PC-9 (cell line): ENCODE results near the gene PYROXD2. TPM values are rescaled to one million over a fixed set of nuclear protein-coding genes. Genes with fewer than 3 reads are reported as not detected.

Experiments used
- BruUV-seq: library from RNA; stranded (reverse); fragments of 400-500 nt; replicated peaks from 2 replicates; lab custom pipeline; 2021; lab: Mats Ljungman, UMichigan
- CTCF ChIA-PET: fragments of 300-600 bp; sonication (Branson Sonifier 250); formaldehyde crosslinking; loops from one replicate; lab custom pipeline; 2022; ENCODE audit warnings: antibody characterized with exemption; lab: Charles Lee
- POLR2A ChIA-PET: fragments of 300-600 bp; sonication (Branson Sonifier 250); formaldehyde crosslinking; loops from one replicate; lab custom pipeline; 2022; ENCODE audit warnings: antibody characterized with exemption; ENCODE audit not compliant: unreplicated experiment; lab: Charles Lee
- DNase-seq, 2 experiments: peaks; one replicate each; pipeline versions ENCODE4 v3.0.0 to v3.0.0-alpha.2; 2015 to 2022; ENCODE audit warnings: mixed read lengths in 1 of 2
- H2AFZ ChIP-seq: fragments of 200-600 bp; sonication (generic); 2 replicates; pipeline ENCODE4 v1.8.1; 2017; ENCODE audit warnings: antibody characterized with exemption
- H3F3A ChIP-seq: fragments of 200-600 bp; sonication (generic); 2 replicates; pipeline ENCODE4 v1.8.1; 2017; ENCODE audit warnings: antibody characterized with exemption, mild to moderate bottlenecking, low read depth; ENCODE audit not compliant: insufficient read depth
- H3K27ac ChIP-seq: fragments of 200-600 bp; sonication (generic); 2 replicates; pipeline ENCODE4 v1.6.1; 2016; ENCODE audit warnings: mixed run types
- H3K27me3 ChIP-seq: fragments of 200-600 bp; sonication (generic); 2 replicates; pipeline ENCODE4 v1.6.1; 2016; ENCODE audit warnings: low read depth, mixed run types; ENCODE audit not compliant: insufficient read depth
- H3K36me3 ChIP-seq: fragments of 200-600 bp; sonication (generic); 2 replicates; pipeline ENCODE4 v1.6.1; 2016; ENCODE audit warnings: low read depth, mixed run types
- H3K4me1 ChIP-seq: fragments of 200-600 bp; sonication (generic); replicated peaks from 2 replicates; pipeline ENCODE4 v1.6.1; 2016; ENCODE audit warnings: mixed run types; ENCODE audit not compliant: insufficient read depth
- H3K4me2 ChIP-seq: fragments of 200-600 bp; sonication (generic); 2 replicates; pipeline ENCODE4 v1.6.1; 2017; ENCODE audit warnings: mixed run types
- H3K4me3 ChIP-seq: fragments of 200-600 bp; sonication (generic); 2 replicates; pipeline ENCODE4 v1.6.1; 2016; ENCODE audit warnings: mixed run types
- H3K79me2 ChIP-seq: fragments of 200-600 bp; sonication (generic); 2 replicates; pipeline ENCODE4 v1.6.1; 2017; ENCODE audit warnings: low read depth, mixed run types
- H3K9me2 ChIP-seq: fragments of 200-600 bp; sonication (generic); 2 replicates; pipeline ENCODE4 v1.8.1; 2017; ENCODE audit warnings: mild to moderate bottlenecking; ENCODE audit not compliant: insufficient read depth
- H3K9me3 ChIP-seq: fragments of 200-600 bp; sonication (generic); 2 replicates; pipeline ENCODE4 v1.8.1; 2016; ENCODE audit warnings: low read depth; ENCODE audit not compliant: insufficient read depth
- H4K20me1 ChIP-seq: fragments of 200-600 bp; sonication (generic); 2 replicates; pipeline ENCODE4 v1.8.1; 2017; ENCODE audit not compliant: insufficient read depth
- EZH2 ChIP-seq: fragments of 200-600 bp; sonication (generic); IDR thresholded peaks from 2 replicates; pipeline ENCODE4 v1.8.0; 2017; ENCODE audit warnings: antibody characterized with exemption, low read depth
- intact Hi-C: fragments of 100-400 bp; cut with micrococcal nuclease; formaldehyde crosslinking; loops from one replicate; pipeline ENCODE4 v1.10.0; 2022; ENCODE audit not compliant: unreplicated experiment
- total RNA-seq: library from RNA; stranded (reverse); gene quantifications from 2 replicates; pipeline ENCODE4 v1.2.3, GENCODE V29; 2021
- TF ChIP-seq, protein P1 (sequence below): fragments of 200-600 bp; sonication (generic); conservative IDR thresholded peaks from 2 replicates; pipeline ENCODE4 v1.6.1; 2017; ENCODE audit warnings: mixed run types, antibody characterized with exemption, mild to moderate bottlenecking, moderate library complexity

PYROXD2 gene
- total RNA-seq, 1 experiment from 2014 or later: 28.0 TPM

GRCh38 chr10:98423691-98424120 is 8.7 kb upstream of the PYROXD2 start:
- no peaks in the 10 kb centered on the region for H3F3A ChIP-seq
- H2AFZ ChIP-seq: no peak overlapping the region
- DNase-seq: no peak
- CTCF ChIA-PET: interaction anchor here (0.6 kb wide), 1 partner anchor 61 kb away, joined by 3 read pairs; no protein-coding TSS in a partner anchor
- H4K20me1 ChIP-seq: no peaks in the 10 kb centered on the region
- no peaks in the 10 kb centered on the region for H3K79me2 ChIP-seq
- H3K27me3 ChIP-seq: no peaks in the 10 kb centered on the region
- POLR2A ChIA-PET: no interaction called here
- no TSS peak for BruUV-seq
- no peaks in the 10 kb centered on the region for H3K9me2 ChIP-seq
- H3K9me3 ChIP-seq: no peaks in the 10 kb centered on the region
- no peak for TF ChIP-seq EZH2
- TF ChIP-seq, protein P1, sequence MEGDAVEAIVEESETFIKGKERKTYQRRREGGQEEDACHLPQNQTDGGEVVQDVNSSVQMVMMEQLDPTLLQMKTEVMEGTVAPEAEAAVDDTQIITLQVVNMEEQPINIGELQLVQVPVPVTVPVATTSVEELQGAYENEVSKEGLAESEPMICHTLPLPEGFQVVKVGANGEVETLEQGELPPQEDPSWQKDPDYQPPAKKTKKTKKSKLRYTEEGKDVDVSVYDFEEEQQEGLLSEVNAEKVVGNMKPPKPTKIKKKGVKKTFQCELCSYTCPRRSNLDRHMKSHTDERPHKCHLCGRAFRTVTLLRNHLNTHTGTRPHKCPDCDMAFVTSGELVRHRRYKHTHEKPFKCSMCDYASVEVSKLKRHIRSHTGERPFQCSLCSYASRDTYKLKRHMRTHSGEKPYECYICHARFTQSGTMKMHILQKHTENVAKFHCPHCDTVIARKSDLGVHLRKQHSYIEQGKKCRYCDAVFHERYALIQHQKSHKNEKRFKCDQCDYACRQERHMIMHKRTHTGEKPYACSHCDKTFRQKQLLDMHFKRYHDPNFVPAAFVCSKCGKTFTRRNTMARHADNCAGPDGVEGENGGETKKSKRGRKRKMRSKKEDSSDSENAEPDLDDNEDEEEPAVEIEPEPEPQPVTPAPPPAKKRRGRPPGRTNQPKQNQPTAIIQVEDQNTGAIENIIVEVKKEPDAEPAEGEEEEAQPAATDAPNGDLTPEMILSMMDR: no peak
- no peak overlapping the region for H3K4me2 ChIP-seq
- no peak overlapping the region for H3K4me3 ChIP-seq
- no peaks in the 10 kb centered on the region for H3K4me1 ChIP-seq
- intact Hi-C loops: no loop called here
- H3K36me3 ChIP-seq: no peaks in the 10 kb centered on the region
- no peak overlapping the region for H3K27ac ChIP-seq

DNA sequence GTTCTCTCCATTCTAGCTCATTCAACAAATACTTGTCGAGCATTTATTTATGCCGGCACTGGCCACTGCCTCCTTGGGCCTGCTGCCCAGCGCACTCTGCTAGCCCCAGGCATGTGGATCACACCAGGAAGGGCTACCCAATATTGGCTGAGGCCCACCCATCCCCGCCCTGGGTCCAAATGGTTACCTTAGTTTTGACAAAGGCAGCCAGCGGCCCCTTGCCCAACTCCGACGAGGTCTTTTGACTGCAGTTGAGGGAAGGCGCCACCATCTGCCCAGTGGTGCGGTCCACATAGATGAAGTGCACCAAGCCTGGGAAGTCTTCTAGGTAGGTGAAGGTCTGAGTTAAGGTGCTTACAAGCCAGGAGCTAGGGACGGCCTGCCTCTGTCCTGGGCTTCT is 7.2 kb upstream of the PYROXD2 start:
- H3K4me1 ChIP-seq: no peaks in the 10 kb centered on the region
- no peaks in the 10 kb centered on the region for H3K27me3 ChIP-seq
- no peak overlapping the region for H3K27ac ChIP-seq
- no peaks in the 10 kb centered on the region for H3K9me2 ChIP-seq
- H3K36me3 ChIP-seq: no peaks in the 10 kb centered on the region
- no peaks in the 10 kb centered on the region for H3K9me3 ChIP-seq
- DNase-seq: no peak
- no TSS peak for BruUV-seq
- no peaks in the 10 kb centered on the region for H3F3A ChIP-seq
- H4K20me1 ChIP-seq: no peaks in the 10 kb centered on the region
- no peak overlapping the region for H3K4me3 ChIP-seq
- H2AFZ ChIP-seq: no peak overlapping the region
- no peak overlapping the region for H3K4me2 ChIP-seq
- no peak for TF ChIP-seq EZH2
- TF ChIP-seq, protein P1: no peak
- intact Hi-C loops: no loop called here
- ChIA-PET CTCF (no interaction called here), POLR2A (no interaction called here)
- no peaks in the 10 kb centered on the region for H3K79me2 ChIP-seq

GRCh38 chr10:98420786-98421185 is 5.8 kb upstream of the PYROXD2 start:
- no peaks in the 10 kb centered on the region for H3F3A ChIP-seq
- CTCF ChIA-PET: no interaction called here
- no peaks in the 10 kb centered on the region for H3K9me2 ChIP-seq
- H4K20me1 ChIP-seq: no peaks in the 10 kb centered on the region
- H2AFZ ChIP-seq: no peak overlapping the region
- no peaks in the 10 kb centered on the region for H3K27me3 ChIP-seq
- intact Hi-C loops: no loop called here
- TF ChIP-seq, protein P1: no peak
- TF ChIP-seq EZH2: no peak
- no peaks in the 10 kb centered on the region for H3K79me2 ChIP-seq
- H3K36me3 ChIP-seq: no peaks in the 10 kb centered on the region
- POLR2A ChIA-PET: no interaction called here
- H3K4me2 ChIP-seq: no peak overlapping the region
- H3K27ac ChIP-seq: no peak overlapping the region
- no peaks in the 10 kb centered on the region for H3K9me3 ChIP-seq
- no TSS peak for BruUV-seq
- H3K4me3 ChIP-seq: no peak overlapping the region
- H3K4me1 ChIP-seq: peaks cover 3% of the 10 kb centered on the region; the same call in 1 of the 2 replicates
- DNase-seq: no peak
